Activated T-helper 2 cell treated with anti-CD3 and anti-CD28 coated beads, Interferon-gamma antibody, Interleukin-2, Interleukin-4, amounts not matched to agents 10 μg/mL and 5 μg/mL and 100 μg/mL, durations not matched to agents 14 hours and 24 hours and 36 hours (primary cell): Measurements from ENCODE around the gene HDAC4. TPM values are rescaled to one million over a fixed set of nuclear protein-coding genes. Genes with fewer than 3 reads are reported as not detected.
A peak's percentile ranks its signal among the peaks of the same experiment; 100 is the strongest.

Experiments
- DNase-seq: peaks from one replicate; pipeline ENCODE4 v3.0.0; 2021; ENCODE audit warnings: low spot score
- H3K27ac Mint-ChIP-seq: one replicate; pipeline ENCODE4 v1.8.0; 2021; ENCODE audit warnings: mixed read lengths
- H3K27me3 Mint-ChIP-seq: one replicate; pipeline ENCODE4 v1.8.0; 2021; ENCODE audit warnings: low read depth, mixed read lengths
- H3K36me3 Mint-ChIP-seq: one replicate; pipeline ENCODE4 v1.8.0; 2021; ENCODE audit warnings: low read depth, mixed read lengths
- H3K4me1 Mint-ChIP-seq: one replicate; pipeline ENCODE4 v1.8.0; 2021; ENCODE audit warnings: low read depth, mixed read lengths
- H3K4me3 Mint-ChIP-seq: one replicate; pipeline ENCODE4 v1.8.0; 2021; ENCODE audit warnings: low read depth, mild to moderate bottlenecking, moderate library complexity, mixed read lengths
- H3K9me3 Mint-ChIP-seq: one replicate; pipeline ENCODE4 v1.8.0; 2021; ENCODE audit warnings: mixed read lengths
- intact Hi-C: fragments of 100-400 bp; cut with micrococcal nuclease; formaldehyde crosslinking; loops from one replicate; pipeline ENCODE4 v1.15.1; 2023
- total RNA-seq: library from RNA; stranded (reverse); gene quantifications from 2 replicates; pipeline ENCODE4 v1.2.3, GENCODE V29; 2022

Gene HDAC4
- total RNA-seq, 1 donor from 2014 or later, result 44.8 TPM

DNA sequence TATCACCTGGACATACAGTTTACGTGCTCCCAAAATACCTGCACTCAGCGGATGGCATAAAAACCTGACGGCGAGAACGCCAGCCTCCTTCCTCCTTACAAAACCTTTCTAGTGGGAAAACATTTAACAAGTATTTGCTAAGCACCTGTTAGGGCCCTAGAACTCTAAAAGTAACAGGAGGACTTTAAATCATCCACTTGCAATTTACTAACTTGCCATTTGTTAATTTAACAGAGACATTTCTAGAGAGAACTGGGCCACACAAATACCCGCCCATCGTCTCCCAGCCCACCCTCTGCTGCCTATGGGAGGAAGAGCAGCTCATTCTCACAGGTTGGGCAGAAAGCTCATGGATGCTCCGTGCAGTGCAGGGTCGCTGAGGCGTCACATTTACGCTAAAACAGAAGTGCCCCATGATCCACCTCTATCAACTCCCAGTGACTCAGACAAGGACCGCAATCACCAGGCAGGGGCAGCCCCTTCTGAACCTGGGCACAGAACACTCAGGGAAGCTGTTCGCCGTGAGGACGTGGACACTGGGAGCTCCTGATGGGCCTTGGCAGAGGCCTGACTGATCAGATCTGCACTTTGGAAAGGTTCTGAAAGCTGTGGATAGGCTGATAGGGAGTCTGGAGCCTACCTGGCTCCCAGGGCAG lies 106.9 kb downstream of the HDAC4 start:
- H3K9me3 Mint-ChIP-seq, result no peaks in the 10 kb centered on the region
- peak; percentile 51 for DNase-seq
- H3K4me1 Mint-ChIP-seq, result peaks cover 68% of the 10 kb centered on the region
- peak overlapping the region; percentile 85 for H3K27ac Mint-ChIP-seq
- H3K36me3 Mint-ChIP-seq, result peaks cover 16% of the 10 kb centered on the region
- H3K27me3 Mint-ChIP-seq, result no peaks in the 10 kb centered on the region
- H3K4me3 Mint-ChIP-seq, result peak overlapping the region; percentile 77
- intact Hi-C loops, result loop anchor here (2.0 kb wide), 1 partner anchor 77 kb away; no protein-coding TSS in a partner anchor

DNA sequence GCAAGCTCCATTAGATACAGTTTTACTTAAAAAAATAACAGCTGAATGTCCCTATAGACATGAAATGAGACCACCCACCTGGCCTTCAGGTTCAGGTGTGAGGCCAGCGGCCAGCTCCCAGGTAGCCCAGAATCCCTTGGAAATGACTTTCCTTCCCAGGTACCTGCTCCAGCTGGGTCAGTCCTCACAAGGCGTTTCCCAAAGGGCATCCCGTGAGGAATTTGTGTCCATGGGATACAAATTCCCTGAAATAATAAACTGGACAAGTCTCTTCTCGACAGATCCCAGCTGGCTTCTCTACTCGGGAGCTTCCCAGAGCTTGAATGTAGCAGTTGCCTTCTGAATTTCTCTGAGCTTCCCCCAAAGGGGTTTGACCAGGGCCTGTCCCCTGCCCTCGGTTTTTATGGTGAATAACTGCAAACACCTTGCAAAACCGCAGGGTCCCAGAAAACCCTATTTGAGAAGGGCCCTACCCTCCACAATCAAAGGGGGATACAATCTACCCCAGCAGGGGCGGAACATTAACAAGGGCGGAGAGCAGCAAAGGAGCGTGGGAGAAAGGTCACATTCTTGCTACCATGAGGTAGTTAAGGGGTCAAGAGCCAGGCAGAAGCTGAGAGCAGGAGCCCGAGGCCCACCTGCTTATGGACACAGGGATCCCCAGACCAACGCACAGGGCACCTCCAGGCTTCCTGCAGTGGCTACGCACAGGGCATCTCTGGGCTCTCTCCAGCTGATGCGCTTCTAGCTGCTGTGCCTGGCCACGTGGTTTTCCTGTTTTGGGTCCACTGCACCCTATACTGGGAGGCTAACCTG lies 107.7 kb downstream of the HDAC4 start:
- H3K27ac Mint-ChIP-seq, result no peak overlapping the region
- no peak overlapping the region for H3K4me3 Mint-ChIP-seq
- H3K27me3 Mint-ChIP-seq, result no peaks in the 10 kb centered on the region
- peaks cover 16% of the 10 kb centered on the region for H3K36me3 Mint-ChIP-seq
- no peaks in the 10 kb centered on the region for H3K9me3 Mint-ChIP-seq
- intact Hi-C loops, result no loop called here
- no peak for DNase-seq
- peaks cover 69% of the 10 kb centered on the region for H3K4me1 Mint-ChIP-seq

DNA sequence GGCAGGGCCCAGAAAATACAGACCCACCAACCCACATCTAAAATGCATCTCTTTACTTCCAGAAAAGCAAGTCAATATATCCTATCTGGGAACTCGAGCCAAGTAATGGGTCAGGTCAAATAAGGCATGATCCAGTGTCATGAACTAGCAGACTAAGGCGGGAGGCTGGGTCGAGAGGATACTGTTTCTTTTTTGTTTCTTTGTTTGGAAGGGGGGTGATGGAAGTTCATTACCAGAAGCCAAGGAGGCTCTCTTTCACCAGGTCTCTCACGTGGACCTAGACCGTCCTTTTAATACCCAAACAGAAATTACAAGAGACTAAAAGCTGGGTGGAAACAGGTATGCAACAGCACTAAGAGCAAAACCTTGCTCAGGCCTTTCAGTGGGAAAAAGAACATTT lies 108.3 kb downstream of the HDAC4 start:
- Mint-ChIP-seq H3K4me3 (no peak overlapping the region), H3K4me1 (peaks cover 69% of the 10 kb centered on the region), H3K9me3 (no peaks in the 10 kb centered on the region), H3K27ac (no peak overlapping the region), H3K27me3 (no peaks in the 10 kb centered on the region), H3K36me3 (peaks cover 16% of the 10 kb centered on the region)
- no peak for DNase-seq
- intact Hi-C loops, result no loop called here

DNA sequence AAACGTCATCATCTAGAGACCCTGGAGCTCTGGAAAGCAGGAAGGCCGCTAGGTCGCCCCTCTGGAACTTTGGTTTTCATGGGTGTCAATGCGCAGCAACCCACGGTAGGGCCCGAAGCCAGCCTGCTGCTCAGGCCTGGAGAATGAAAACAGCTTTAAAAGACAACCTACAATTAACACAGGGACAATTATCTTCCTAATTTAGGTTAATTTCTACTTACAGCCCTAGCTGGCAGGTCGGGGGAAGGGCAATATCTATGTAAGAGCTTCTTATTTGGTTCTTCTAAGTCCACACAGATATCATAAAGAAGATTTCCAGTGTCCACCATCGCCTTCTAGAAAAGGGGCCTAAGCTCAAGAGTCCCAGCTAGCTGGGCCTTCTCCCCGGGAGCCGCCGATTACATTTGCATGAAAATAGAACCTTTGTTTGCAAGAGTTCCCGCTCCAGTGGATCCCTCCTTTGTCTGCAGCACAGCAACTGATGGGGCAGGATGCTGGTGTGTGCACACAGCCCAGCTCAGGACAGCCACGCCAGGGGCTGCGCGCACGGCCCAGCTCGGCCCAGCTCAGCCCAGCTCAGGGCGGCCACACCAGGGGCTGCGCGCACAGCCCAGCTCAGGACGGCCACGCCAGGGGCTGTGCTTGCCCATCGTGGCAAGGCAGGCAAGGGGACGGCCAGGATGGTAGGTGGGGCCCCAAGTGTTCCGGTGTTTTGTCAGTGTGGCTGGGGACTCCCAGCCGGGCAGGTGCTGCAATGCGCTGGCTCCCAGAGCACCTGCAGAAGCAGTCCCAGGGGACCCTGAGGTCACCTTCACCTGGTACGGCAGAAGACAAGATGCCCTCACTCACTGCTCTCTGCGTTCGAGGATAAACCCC lies 109.1 kb downstream of the HDAC4 start:
- peaks cover 19% of the 10 kb centered on the region for H3K36me3 Mint-ChIP-seq

DNA sequence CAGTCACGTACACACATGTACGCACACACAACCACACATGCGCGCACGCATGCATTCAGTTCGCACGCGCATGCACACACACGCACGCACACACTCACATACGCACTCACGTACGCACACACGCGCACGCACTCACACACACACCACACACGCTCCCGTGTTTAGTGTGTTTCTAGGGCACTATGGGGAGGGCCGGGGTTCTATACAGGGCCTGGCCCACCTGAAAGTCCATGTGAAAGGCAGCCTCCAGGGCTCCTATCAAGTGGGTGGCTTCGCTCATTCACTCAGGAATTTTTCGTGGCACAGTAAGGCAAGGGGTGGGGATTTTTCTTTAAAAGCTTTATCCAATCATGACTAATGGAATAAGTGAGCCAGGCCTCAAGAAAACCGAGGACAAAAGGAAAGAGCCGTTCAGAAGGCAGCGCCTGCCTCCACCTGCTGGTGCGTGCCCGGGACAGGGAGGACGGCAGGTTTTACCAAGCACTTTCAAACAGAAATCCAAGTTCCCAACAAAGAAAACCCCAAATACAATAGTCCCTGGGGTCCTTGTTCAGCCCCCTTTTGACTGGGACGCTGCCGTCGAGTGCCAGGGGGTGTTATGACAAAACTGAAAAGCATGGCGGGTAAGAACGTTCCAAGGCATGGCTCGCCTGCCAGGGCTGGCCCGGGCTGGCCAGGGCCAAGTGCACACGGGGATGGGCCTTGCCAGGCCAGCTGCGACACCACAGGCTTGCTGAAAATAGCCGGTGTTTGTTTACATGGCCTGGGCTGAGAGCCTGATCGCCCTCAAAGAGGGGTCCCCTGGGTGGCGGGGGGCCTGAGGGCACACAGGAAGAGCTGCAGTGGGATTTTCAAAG lies 110.0 kb downstream of the HDAC4 start:
- Mint-ChIP-seq H3K36me3 (peaks cover 19% of the 10 kb centered on the region), H3K27ac (no peak overlapping the region), H3K27me3 (no peaks in the 10 kb centered on the region), H3K4me1 (peaks cover 67% of the 10 kb centered on the region), H3K9me3 (no peaks in the 10 kb centered on the region), H3K4me3 (no peak overlapping the region)
- DNase-seq, result no peak
- intact Hi-C loops, result no loop called here

More for the DNA sequence above, 109.1 kb downstream of the HDAC4 start:
- no peak overlapping the region for H3K27ac Mint-ChIP-seq
- H3K9me3 Mint-ChIP-seq, result no peaks in the 10 kb centered on the region
- no peaks in the 10 kb centered on the region for H3K27me3 Mint-ChIP-seq
- DNase-seq, result no peak
- intact Hi-C loops, result no loop called here
- H3K4me1 Mint-ChIP-seq, result peaks cover 67% of the 10 kb centered on the region
- H3K4me3 Mint-ChIP-seq, result no peak overlapping the region

DNA sequence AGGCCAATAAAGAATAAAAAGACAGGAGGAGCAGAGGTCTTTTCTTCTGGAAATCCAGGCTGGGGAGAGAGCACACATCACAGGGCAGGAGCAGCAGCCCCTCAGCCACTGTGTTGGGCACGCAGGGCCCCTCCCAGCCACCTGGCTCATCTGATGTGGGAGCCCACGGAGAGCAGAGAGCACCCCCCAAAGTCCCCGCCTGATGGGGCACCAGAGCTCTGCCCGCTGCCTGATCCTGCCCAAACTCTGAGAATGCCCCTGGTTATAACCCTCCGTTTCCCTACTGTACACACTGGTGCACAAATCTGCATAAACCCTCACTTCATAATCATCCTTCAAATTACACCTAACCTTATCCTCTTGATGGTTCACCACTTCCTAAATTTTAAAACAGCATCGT lies 111.3 kb downstream of the HDAC4 start:
- DNase-seq, result no peak
- H3K27me3 Mint-ChIP-seq, result no peaks in the 10 kb centered on the region
- peaks cover 70% of the 10 kb centered on the region for H3K4me1 Mint-ChIP-seq

DNA sequence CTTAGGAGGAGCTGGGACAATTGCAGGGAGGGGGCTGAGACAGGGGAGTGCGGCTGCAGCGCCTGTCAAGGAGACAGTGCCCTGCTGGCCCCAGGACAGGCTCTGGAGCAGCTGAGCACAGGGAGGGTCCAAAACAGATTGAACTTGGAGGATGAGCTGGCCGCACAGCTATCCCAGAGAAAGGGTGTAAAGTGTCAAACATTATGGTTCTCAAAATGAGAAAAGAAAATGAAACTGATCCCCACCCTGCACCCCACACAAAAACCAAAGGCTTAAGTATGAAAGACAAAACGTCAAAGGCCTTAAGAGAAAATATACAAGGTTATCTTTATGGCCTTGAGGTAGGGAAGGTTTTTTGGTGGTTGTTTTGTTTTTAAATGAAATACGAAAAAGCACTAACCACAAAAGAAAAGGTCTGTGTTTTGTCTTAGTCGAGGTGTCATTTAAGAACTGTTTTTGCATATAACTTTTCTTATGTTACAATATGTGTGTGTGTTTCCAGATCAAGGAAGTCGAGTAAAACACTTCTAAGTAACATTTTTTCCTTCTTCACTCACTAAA lies 111.8 kb downstream of the HDAC4 start:
- Mint-ChIP-seq H3K4me1 (peaks cover 65% of the 10 kb centered on the region), H3K36me3 (peaks cover 14% of the 10 kb centered on the region), H3K27me3 (no peaks in the 10 kb centered on the region), H3K9me3 (no peaks in the 10 kb centered on the region), H3K27ac (peak overlapping the region; percentile 98), H3K4me3 (peak overlapping the region; percentile 72)
- intact Hi-C loops, result loop anchor here (1.0 to 5.0 kb wide), 7 partner anchors 9 to 113 kb away; partner anchors contain the start of gene HDAC4
- DNase-seq, result peak; percentile 48

More for the DNA sequence above, 111.3 kb downstream of the HDAC4 start:
- H3K27ac Mint-ChIP-seq, result peak overlapping the region; percentile 98
- peaks cover 19% of the 10 kb centered on the region for H3K36me3 Mint-ChIP-seq
- no peaks in the 10 kb centered on the region for H3K9me3 Mint-ChIP-seq
- H3K4me3 Mint-ChIP-seq, result peak overlapping the region; percentile 72
- intact Hi-C loops, result loop anchor here (1.0 to 5.0 kb wide), 7 partner anchors 9 to 113 kb away; partner anchors contain the start of gene HDAC4

DNA sequence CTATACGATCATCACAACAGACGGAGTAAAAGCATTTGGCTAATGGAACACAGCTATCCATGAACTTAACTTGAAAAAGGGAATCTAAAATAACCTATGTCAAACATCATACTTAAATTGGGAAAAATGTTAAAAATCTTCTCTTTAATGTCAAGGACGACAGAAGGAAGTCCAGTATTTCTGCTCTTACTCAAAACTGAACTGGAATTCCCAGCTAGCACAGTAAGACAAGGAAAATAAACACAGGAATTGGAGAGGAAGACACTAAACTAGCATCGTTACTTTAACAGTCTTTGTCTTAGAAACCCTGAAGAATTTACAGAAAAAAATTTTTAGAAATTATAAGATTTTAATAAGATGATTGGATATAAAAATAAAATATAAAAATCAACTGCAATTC lies 112.6 kb downstream of the HDAC4 start:
- H3K27me3 Mint-ChIP-seq, result no peaks in the 10 kb centered on the region
- no peaks in the 10 kb centered on the region for H3K9me3 Mint-ChIP-seq
- intact Hi-C loops, result loop anchor here (2.0 to 5.0 kb wide), 2 partner anchors 29 to 114 kb away; partner anchors contain the start of gene HDAC4

DNA sequence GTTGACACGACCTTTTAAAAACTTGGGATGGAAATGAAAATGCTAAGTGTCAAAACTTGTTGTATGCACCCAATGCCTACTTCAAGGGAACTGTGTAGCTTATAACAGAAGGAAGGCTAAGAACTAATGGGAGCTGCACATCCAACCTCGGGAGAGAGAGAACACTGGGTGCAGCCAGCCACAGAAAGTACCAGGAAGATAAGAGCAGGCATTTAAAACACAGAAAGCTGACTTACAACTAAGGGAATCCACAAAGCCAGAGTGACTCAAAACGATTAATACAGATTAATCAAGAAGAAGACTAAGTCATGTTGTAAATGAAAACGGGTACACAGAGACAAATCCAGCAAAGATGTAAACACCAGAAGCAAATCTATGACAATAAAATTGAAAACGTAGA lies 113.4 kb downstream of the HDAC4 start:
- intact Hi-C loops, result loop anchor here (5.0 kb wide), 1 partner anchor 115 kb away; the partner anchor contains the start of gene HDAC4

More for the DNA sequence above, 112.6 kb downstream of the HDAC4 start:
- H3K36me3 Mint-ChIP-seq, result peaks cover 18% of the 10 kb centered on the region
- no peak overlapping the region for H3K27ac Mint-ChIP-seq
- DNase-seq, result no peak
- peaks cover 62% of the 10 kb centered on the region for H3K4me1 Mint-ChIP-seq
- H3K4me3 Mint-ChIP-seq, result peak overlapping the region; percentile 34

DNA sequence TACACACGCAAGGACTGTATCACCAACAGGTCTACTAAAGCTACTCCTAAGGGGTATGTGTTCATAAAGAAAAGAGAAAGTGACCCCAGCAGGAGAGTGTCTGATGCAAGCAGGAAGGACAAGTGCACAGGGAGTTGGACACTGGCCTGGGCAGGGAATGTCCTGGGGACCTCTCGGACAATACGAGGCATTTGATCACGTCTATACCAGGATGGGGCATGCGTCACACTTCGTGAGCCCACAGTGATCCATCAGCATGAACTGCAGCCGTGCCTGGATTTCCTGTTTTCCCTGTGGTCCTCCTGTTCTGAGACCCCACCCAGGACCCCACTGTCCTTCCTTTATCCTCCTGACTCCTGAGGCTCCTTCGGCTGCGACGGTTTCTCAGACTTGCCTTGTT lies 113.9 kb downstream of the HDAC4 start:
- H3K9me3 Mint-ChIP-seq, result no peaks in the 10 kb centered on the region
- H3K27ac Mint-ChIP-seq, result peak overlapping the region; percentile 10
- no peak overlapping the region for H3K4me3 Mint-ChIP-seq
- H3K36me3 Mint-ChIP-seq, result peaks cover 14% of the 10 kb centered on the region
- H3K4me1 Mint-ChIP-seq, result peaks cover 55% of the 10 kb centered on the region
- H3K27me3 Mint-ChIP-seq, result no peaks in the 10 kb centered on the region
- no peak for DNase-seq
- intact Hi-C loops, result loop anchor here (5.0 kb wide), 1 partner anchor 115 kb away; the partner anchor contains the start of gene HDAC4

More for the DNA sequence above, 113.4 kb downstream of the HDAC4 start:
- no peaks in the 10 kb centered on the region for H3K9me3 Mint-ChIP-seq
- H3K27me3 Mint-ChIP-seq, result no peaks in the 10 kb centered on the region
- H3K4me1 Mint-ChIP-seq, result peaks cover 59% of the 10 kb centered on the region
- peak overlapping the region; percentile 5 for H3K27ac Mint-ChIP-seq
- no peak for DNase-seq
- peaks cover 17% of the 10 kb centered on the region for H3K36me3 Mint-ChIP-seq
- H3K4me3 Mint-ChIP-seq, result peak overlapping the region; percentile 10

DNA sequence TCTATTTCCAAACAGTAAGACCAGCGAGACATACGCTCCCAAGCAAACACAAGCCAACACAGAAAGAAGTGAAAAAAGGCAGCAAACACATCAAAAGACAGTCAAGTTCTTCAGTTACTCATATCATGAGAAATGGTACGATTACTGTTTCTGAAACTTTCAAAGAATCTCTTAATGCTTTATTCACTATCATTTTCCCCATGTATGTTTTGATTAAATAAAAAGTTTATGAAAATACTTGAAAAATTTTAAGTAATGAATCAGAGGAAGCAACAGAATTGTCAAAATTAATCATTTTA lies 114.9 kb downstream of the HDAC4 start:
- Mint-ChIP-seq H3K27ac (peak overlapping the region; percentile 75), H3K27me3 (no peaks in the 10 kb centered on the region), H3K4me1 (peaks cover 55% of the 10 kb centered on the region), H3K9me3 (no peaks in the 10 kb centered on the region), H3K36me3 (peaks cover 14% of the 10 kb centered on the region), H3K4me3 (peak overlapping the region; percentile 44)
- no peak for DNase-seq
- intact Hi-C loops, result loop anchor here (5.0 kb wide), 1 partner anchor 116 kb away; the partner anchor contains the start of gene HDAC4
